Mesothelial cell of epicardium (in vitro differentiated cells): Measurements from ENCODE around the gene RBMS3. TPM values are rescaled to one million over a fixed set of nuclear protein-coding genes. Genes with fewer than 3 reads are reported as not detected.
A peak's percentile ranks its signal among the peaks of the same experiment; 100 is the strongest.
"Not testable (repeated sequence)": the region's sequence is repeated elsewhere in the genome, so short reads cannot be mapped to it uniquely, and the experiment has no call there.

Experiments used
- DNase-seq, 2 experiments: peaks; one replicate each; pipeline ENCODE4 v3.0.0; 2021; ENCODE audit warnings: low spot score in 2 of 2; ENCODE audit not compliant: unreplicated experiment in 2 of 2
- H3K27ac Mint-ChIP-seq: 2 replicates; pipeline ENCODE4 v1.8.0; 2021; ENCODE audit warnings: mixed read lengths
- H3K27me3 Mint-ChIP-seq: 2 replicates; pipeline ENCODE4 v1.8.0; 2021; ENCODE audit warnings: low read depth, mixed read lengths
- H3K36me3 Mint-ChIP-seq: 2 replicates; pipeline ENCODE4 v1.8.0; 2021; ENCODE audit warnings: mixed read lengths
- H3K4me1 Mint-ChIP-seq: 2 replicates; pipeline ENCODE4 v1.8.0; 2021; ENCODE audit warnings: mixed read lengths
- H3K4me3 Mint-ChIP-seq: 2 replicates; pipeline ENCODE4 v1.8.0; 2021; ENCODE audit warnings: mild to moderate bottlenecking, moderate library complexity, mixed read lengths
- H3K9me3 Mint-ChIP-seq: 2 replicates; pipeline ENCODE4 v1.8.0; 2021; ENCODE audit warnings: mixed read lengths
- total RNA-seq: library from RNA; stranded (reverse); gene quantifications from 3 replicates; pipeline ENCODE4 v1.2.1, GENCODE V29; 2021
- TF ChIP-seq, protein P1 (sequence below): fragments of 200-600 bp; sonication (generic); IDR thresholded peaks from one replicate; pipeline ENCODE4 v1.5.0; 2021; ENCODE audit warnings: antibody characterized with exemption; ENCODE audit not compliant: unreplicated experiment

Gene RBMS3
- total RNA-seq, 1 donor from 2014 or later = 42.5 TPM

DNA sequence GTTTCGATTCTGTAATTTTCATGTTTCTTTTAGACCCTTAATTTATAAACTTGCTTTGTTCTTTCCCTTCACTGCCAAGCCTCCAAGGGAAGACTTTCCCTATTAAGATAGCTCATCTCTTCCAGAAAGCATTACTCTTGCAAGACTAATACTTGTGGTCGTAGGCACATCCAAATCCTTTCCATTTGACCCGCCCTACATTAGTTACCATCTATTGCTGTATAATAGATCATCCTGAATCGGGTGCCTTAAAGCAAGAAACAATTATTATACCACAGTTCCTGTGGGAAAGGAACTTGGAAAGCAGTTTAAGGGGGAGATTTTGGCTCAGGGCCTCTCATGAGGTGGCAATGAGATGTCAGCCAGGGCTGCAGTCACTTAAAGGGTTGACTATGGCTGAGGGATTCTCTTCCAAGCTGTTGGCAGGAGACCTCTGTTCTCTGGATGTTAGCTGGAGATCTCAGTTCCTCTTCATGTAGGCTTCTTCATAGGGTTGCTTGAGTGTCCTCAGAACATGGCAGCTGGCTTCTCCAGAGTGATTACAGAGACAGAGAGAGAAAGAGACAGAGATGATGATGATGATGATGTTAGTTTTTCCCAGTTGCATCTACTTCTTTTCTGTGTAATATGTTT, 755.2 kb downstream of the RBMS3 start:
- TF ChIP-seq, protein P1, sequence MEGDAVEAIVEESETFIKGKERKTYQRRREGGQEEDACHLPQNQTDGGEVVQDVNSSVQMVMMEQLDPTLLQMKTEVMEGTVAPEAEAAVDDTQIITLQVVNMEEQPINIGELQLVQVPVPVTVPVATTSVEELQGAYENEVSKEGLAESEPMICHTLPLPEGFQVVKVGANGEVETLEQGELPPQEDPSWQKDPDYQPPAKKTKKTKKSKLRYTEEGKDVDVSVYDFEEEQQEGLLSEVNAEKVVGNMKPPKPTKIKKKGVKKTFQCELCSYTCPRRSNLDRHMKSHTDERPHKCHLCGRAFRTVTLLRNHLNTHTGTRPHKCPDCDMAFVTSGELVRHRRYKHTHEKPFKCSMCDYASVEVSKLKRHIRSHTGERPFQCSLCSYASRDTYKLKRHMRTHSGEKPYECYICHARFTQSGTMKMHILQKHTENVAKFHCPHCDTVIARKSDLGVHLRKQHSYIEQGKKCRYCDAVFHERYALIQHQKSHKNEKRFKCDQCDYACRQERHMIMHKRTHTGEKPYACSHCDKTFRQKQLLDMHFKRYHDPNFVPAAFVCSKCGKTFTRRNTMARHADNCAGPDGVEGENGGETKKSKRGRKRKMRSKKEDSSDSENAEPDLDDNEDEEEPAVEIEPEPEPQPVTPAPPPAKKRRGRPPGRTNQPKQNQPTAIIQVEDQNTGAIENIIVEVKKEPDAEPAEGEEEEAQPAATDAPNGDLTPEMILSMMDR = no peak
- Mint-ChIP-seq H3K4me3 (no peak overlapping the region), H3K27me3 (no peaks in the 10 kb centered on the region), H3K27ac (no peak overlapping the region), H3K4me1 (peaks cover 1% of the 10 kb centered on the region), H3K9me3 (peaks cover 13% of the 10 kb centered on the region), H3K36me3 (peaks cover 8% of the 10 kb centered on the region)
- no peak for DNase-seq

DNA sequence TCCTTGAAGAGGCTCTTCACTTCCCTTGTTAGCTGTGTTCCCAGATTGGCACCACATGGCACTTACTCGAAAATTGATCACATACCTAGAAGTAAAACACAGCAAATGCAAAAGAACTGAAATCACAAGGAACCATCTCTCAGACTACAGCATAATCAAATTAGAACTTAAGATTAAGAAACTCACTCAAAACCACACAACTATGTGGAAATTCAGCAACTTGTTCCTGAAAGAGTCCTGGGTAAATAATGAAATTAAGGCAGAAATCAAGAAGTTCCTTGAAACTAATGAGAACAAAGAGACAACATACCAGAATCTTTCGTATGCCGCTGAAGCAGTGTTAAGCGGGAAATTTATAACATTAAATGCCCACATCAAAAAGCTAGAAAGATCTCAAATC, 759.3 kb downstream of the RBMS3 start:
- H3K9me3 Mint-ChIP-seq = peaks cover 13% of the 10 kb centered on the region
- peaks cover 30% of the 10 kb centered on the region for H3K4me1 Mint-ChIP-seq
- TF ChIP-seq, protein P1 = no peak
- H3K36me3 Mint-ChIP-seq = peaks cover 8% of the 10 kb centered on the region
- no peak for DNase-seq
- H3K27ac Mint-ChIP-seq = no peak overlapping the region
- no peak overlapping the region for H3K4me3 Mint-ChIP-seq
- no peaks in the 10 kb centered on the region for H3K27me3 Mint-ChIP-seq

DNA sequence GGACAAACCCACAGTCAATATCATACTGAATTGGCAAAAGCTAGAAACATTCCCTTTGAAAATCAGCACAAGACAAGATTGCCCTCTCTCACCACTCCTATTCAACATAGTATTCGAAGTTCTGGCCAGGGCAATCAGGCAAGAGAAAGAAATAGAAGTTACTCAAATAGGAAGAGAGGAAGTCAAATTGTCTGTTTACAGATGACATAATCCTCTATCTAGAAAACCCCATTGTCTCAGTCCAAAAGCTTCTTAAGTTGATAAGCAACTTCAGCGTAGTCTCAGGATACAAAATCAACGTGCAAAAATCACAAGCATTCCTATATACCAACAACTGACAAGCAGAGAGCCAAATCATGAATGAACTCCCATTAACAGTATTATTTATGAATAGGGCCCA, 760.6 kb downstream of the RBMS3 start:
- H3K4me3 Mint-ChIP-seq, H3K27me3 Mint-ChIP-seq, H3K36me3 Mint-ChIP-seq, H3K27ac Mint-ChIP-seq, DNase-seq: not testable (repeated sequence)
- H3K9me3 Mint-ChIP-seq = peaks cover 13% of the 10 kb centered on the region
- peaks cover 30% of the 10 kb centered on the region for H3K4me1 Mint-ChIP-seq

DNA sequence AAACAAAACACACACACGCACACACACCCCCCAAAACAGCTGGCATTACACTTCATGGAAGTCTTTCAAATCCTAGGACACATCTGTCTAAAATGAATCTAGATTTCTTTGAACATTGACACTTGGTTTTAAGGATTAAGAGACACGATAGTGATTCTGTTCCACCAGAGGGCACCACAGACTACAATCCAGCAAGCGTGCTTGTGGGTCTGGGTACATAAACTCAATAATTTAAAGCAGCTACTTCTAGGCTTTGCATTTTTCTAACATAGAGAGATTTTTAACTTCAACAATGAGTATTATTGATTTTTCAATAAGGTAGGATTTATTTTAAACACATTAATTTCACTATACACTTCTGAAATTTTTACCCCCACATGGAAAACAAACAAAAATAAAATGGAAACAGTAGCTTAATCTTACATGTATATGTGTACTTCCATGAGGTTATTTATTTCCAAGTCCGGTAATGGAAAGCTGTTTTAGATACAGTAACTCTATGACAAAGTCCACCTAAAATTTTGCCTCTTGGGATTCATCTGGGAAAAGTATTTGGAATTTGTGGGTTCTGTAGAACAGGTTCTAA, 761.5 kb downstream of the RBMS3 start:
- DNase-seq = peak; percentile 36 to 58
- H3K36me3 Mint-ChIP-seq = peaks cover 8% of the 10 kb centered on the region
- TF ChIP-seq, protein P1 = peak; percentile 75
- H3K4me1 Mint-ChIP-seq = peaks cover 35% of the 10 kb centered on the region
- H3K9me3 Mint-ChIP-seq = peaks cover 13% of the 10 kb centered on the region
- H3K27ac Mint-ChIP-seq = no peak overlapping the region
- H3K27me3 Mint-ChIP-seq = no peaks in the 10 kb centered on the region
- H3K4me3 Mint-ChIP-seq = no peak overlapping the region

DNA sequence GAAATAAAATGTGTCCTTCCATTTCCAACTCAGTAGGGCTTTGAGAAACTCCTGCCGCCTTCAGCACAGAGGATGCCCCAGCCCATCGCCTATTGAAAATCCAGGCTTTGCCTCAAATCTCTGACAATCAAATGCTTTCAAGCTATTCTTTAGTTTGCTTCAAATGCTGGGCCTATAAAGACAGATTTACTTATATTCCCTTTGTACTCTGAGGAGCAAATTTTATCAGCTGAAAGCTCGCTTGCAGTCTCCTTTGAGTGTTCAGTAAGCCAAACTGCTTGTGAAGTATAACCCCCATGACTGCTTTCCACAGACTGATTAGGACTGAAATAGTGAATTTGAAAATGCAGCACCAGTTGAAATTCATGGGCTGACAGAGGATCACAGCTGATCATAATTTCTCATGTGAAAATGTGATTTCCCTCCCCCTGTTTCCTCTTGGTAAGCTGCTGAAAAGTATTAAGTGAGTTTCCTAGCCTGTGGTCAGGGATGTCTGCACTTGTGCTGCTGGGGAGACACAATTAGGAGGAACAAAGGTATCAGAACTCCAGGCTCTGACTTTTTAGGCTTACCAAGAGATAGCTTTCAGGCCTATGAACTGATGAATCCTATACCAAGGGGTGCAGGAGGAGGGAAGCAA, 762.2 kb downstream of the RBMS3 start:
- TF ChIP-seq, protein P1 = no peak
- H3K27ac Mint-ChIP-seq = no peak overlapping the region
- H3K4me1 Mint-ChIP-seq = peaks cover 39% of the 10 kb centered on the region
- no peak overlapping the region for H3K4me3 Mint-ChIP-seq
- no peaks in the 10 kb centered on the region for H3K27me3 Mint-ChIP-seq
- peaks cover 8% of the 10 kb centered on the region for H3K36me3 Mint-ChIP-seq
- no peak for DNase-seq
- peaks cover 13% of the 10 kb centered on the region for H3K9me3 Mint-ChIP-seq

DNA sequence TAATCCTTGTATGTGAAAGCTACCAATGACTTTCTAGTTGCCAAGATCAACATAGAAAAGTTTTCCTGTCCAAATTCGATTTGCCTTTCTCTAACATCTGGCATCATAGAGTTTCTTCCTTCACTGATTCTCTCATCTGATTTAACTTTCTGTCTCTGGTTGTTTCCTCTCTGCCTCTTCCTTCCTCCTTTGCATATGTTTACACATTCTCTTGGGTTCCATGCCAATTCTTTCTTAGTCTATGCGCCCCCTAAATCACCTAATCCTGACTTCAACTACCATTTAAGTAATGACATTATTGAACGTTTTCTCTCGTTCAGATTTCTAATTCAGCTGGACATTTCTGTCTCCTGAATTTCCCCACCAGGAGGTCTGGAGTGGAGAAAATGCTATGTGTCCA, 763.6 kb downstream of the RBMS3 start:
- H3K27ac Mint-ChIP-seq = no peak overlapping the region
- DNase-seq = no peak
- H3K27me3 Mint-ChIP-seq = no peaks in the 10 kb centered on the region
- peaks cover 6% of the 10 kb centered on the region for H3K9me3 Mint-ChIP-seq
- TF ChIP-seq, protein P1 = no peak
- peaks cover 44% of the 10 kb centered on the region for H3K4me1 Mint-ChIP-seq
- H3K4me3 Mint-ChIP-seq = no peak overlapping the region
- H3K36me3 Mint-ChIP-seq = peaks cover 6% of the 10 kb centered on the region
